ENCODE measurements around the gene NSDHL. TPM values are rescaled to one million over a fixed set of nuclear protein-coding genes. Genes with fewer than 3 reads are reported as not detected.

NSDHL gene
- total and polyA plus RNA-seq, 2 of the 4 experiments (the other 2 are of a cell fraction) = 22.8 to 26.0 TPM

DNA sequence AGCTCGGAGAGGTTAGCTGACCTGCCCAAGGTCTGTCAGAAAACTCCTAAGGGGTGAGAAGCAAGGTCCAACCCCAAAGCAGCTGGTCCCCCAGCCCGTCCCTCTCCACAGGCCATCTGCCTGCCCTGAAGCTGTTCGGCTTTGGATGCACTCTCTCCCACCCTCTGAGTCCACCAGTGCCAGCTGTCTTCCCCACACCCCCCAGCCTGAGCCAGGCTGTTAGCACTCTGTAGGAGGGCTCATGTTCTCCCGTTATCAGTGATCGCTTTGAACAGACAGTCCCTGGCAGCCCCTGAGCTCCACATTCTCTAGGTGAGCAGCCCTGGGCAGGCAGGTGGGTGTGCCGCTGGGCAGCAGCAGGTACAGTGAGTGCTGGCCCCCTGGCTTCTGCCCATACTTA is 83.0 kb downstream of the NSDHL start:
- no TSS peak for BruUV-seq (replicated peaks)
- Histone ChIP-seq H3K18ac (ENCODE audit: low read depth, low read length) (no peak overlapping the region), H3K9me1 (ENCODE audit: insufficient read depth, low read length) (no peaks in the 10 kb centered on the region), H4K91ac (ENCODE audit: insufficient read depth, low read depth, low read length) (no peak overlapping the region), H3K27ac (ENCODE audit: insufficient read depth, low read length) (no peak overlapping the region), H3K14ac (replicated peaks; ENCODE audit: low read depth, low read length) (no peak overlapping the region), H4K20me1 (ENCODE audit: insufficient read depth, low read length) (no peaks in the 10 kb centered on the region), H4K5ac (ENCODE audit: low read depth, low read length) (no peak overlapping the region), H2BK120ac (ENCODE audit: low read depth, low read length) (no peak overlapping the region), H4K8ac (ENCODE audit: low read depth in 2 of 2, low read length in 2 of 2) (no peak overlapping the region), H2AFZ (replicated peaks; ENCODE audit: low read length, poor library complexity) (no peak overlapping the region), H2AK5ac (ENCODE audit: low read depth, low read length) (no peak overlapping the region), H2BK20ac (ENCODE audit: low read depth, low read length) (no peak overlapping the region), H3K4ac (ENCODE audit: low read depth, low read length) (no peak overlapping the region), H3K27me3 (ENCODE audit: control insufficient read depth, insufficient read depth, low read length) (no peaks in the 10 kb centered on the region; the same call in 1 of the 2 replicates), H3K79me1 (ENCODE audit: low read depth in 1 of 2, low read length in 2 of 2) (no peaks in the 10 kb centered on the region), H3K4me2 (ENCODE audit: low read depth, low read length) (no peak overlapping the region), H2BK15ac (ENCODE audit: low read depth, low read length) (no peak overlapping the region), H2BK5ac (ENCODE audit: low read depth, low read length, poor library complexity, severe bottlenecking) (no peak overlapping the region), H3K56ac (ENCODE audit: extremely low read depth, insufficient read depth, low read length) (no peak overlapping the region), H3K4me3 (ENCODE audit: insufficient read depth, low read depth, low read length) (no peak overlapping the region), H3K9me3 (ENCODE audit: control insufficient read depth, insufficient read depth, low read length) (no peaks in the 10 kb centered on the region; the same call in 1 of the 2 replicates), H2AK9ac (replicated peaks; ENCODE audit: low read depth, low read length, poor library complexity) (no peak overlapping the region), H3K4me1 (ENCODE audit: control insufficient read depth, insufficient read depth, low read length) (no peaks in the 10 kb centered on the region), H3K23ac (ENCODE audit: low read depth, low read length) (no peak overlapping the region), H3K36me3 (ENCODE audit: control insufficient read depth, insufficient read depth, low read length) (no peaks in the 10 kb centered on the region), H3K9ac (ENCODE audit: low read depth, low read length) (no peak overlapping the region)
- intact Hi-C loops (cut with micrococcal nuclease) (no loop called here), in situ Hi-C loops (cut with MboI; ENCODE audit: low sequenced_read_pairs) (no loop called here), dilution Hi-C loops (cut with HindIII; ENCODE audit: low sequenced_read_pairs, unreplicated experiment) (no loop called here)
- 80% methylated on average over 1 of the region's 6 CpGs; no CpG with 5 or more reads in 1 of the 2 experiments for WGBS, 2 experiments (ENCODE audit: extremely low coverage in 2 of 2, insufficient read length in 1 of 2)
- ChIA-PET POLR2A (ENCODE audit: unreplicated experiment) (no interaction called here), CTCF (no interaction called here)
- TF ChIP-seq MAFK (IDR thresholded peaks at IDR 0.05; ENCODE audit: low read depth, low read length) = no peak
- TF ChIP-seq POLR2A (IDR thresholded peaks at IDR 0.05; ENCODE audit: low read depth, low read length) = no peak
- TF ChIP-seq CHD1 (IDR thresholded peaks at IDR 0.05; ENCODE audit: low read depth, low read length) = no peak
- no peak for TF ChIP-seq MAZ (IDR thresholded peaks at IDR 0.05; ENCODE audit: borderline replicate concordance, low read depth, low read length)
- TF ChIP-seq RFX5 (IDR thresholded peaks at IDR 0.05; ENCODE audit: low read depth, low read length) = no peak
- no peak for TF ChIP-seq NFE2L2 (IDR thresholded peaks at IDR 0.05; ENCODE audit: low read depth, low read length)
- ATAC-seq (ENCODE audit: low read depth) (no peak), DNase-seq (no peak)
